Measurements from ENCODE around the gene LRRIQ1. TPM values are rescaled to one million over a fixed set of nuclear protein-coding genes. Genes with fewer than 3 reads are reported as not detected.

Gene LRRIQ1
- total RNA-seq, 1 experiment from 2014 or later: 0.39 TPM

DNA sequence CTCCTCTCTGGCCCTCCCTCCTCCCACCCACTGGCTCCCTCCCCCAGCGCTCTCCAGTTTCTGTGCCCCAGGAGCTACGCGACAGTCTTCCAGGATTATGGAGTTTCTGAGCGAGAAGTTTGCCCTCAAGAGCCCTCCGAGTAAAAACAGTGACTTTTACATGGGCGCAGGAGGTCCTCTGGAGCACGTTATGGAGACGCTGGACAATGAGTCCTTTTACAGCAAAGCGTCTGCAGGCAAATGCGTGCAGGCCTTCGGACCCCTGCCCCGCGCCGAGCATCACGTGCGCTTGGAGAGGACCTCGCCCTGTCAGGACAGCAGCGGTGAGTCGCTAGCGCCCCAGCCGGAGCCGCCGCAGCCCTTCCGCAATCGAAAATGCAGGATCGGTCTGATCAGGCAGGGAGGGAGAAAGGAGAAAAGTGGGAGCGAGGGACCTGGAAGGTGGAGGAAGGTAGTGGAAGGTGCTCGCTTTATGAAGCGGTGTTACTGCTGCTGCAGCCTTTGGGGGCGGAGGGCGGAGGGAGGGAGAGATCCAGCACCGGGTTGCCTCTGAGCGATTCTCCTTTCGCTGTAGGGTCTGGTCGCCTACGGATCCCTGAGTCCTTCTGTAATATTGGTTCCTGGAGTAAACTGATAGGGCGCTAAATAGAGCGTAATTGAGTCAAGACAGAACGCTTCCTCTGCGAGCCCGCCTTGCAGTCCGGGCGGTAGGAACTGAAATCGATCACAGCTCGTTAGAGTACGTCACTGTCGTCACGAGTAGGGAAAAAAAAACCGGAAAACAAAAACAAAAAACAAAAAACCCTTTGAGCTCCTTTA, 244.2 kb downstream of the LRRIQ1 start, which contains the start of gene ALX1:
TSS of gene ALX1 (plus strand) at position 56 of the 819 bp plus-strand sequence. CDS start at position 98, 42 bp downstream.
- H3T11ph ChIP-seq (ENCODE audit: low read length): no peak within 1 kb of the TSS
- no peak within 1 kb of the TSS for H3K56ac ChIP-seq (ENCODE audit: insufficient read length, low read depth, low read length)
- H2AFZ ChIP-seq (ENCODE audit: low read length): peak within 1 kb of the TSS; percentile 51
- H4K20me1 ChIP-seq (ENCODE audit: control insufficient read depth, insufficient read depth, insufficient read length): no peaks in the 10 kb centered on the region
- H3K27me3 ChIP-seq (ENCODE audit: insufficient read depth, low read length): peaks cover 36% of the 10 kb centered on the region
- H2BK120ac ChIP-seq (ENCODE audit: low read depth, low read length, poor library complexity, severe bottlenecking): no peak within 1 kb of the TSS
- no CpG with 5 or more reads among the region's 49 CpGs for WGBS (ENCODE audit: extremely low coverage, insufficient read length, low lambda C conversion rate)
- peak within 1 kb of the TSS; percentile 51; the same call in 1 of the 2 replicates for H3K14ac ChIP-seq (ENCODE audit: insufficient read depth, low read length)
- no peak within 1 kb of the TSS for H2BK5ac ChIP-seq (ENCODE audit: insufficient read length, low read length)
- H3K27me3 Mint-ChIP-seq (ENCODE audit: low read depth): peaks cover 55% of the 10 kb centered on the region
- H3K79me2 ChIP-seq (ENCODE audit: insufficient read depth, low read length): no peaks in the 10 kb centered on the region
- no peaks in the 10 kb centered on the region; a peak in 1 of 7 replicates for H3K36me3 Mint-ChIP-seq (ENCODE audit: insufficient read depth in 1 of 3, low read depth in 3 of 3)
- H3K27ac Mint-ChIP-seq: peak within 1 kb of the TSS; percentile 94 to 99 (median 94); a peak in 6 of 7 replicates
- H4K5ac ChIP-seq (ENCODE audit: insufficient read length, low read depth, low read length): no peak within 1 kb of the TSS
- H3K4ac ChIP-seq (ENCODE audit: low read depth, low read length): no peak within 1 kb of the TSS
- no peak within 1 kb of the TSS for H4K91ac ChIP-seq (ENCODE audit: insufficient read length, low read depth, low read length)
- peak within 1 kb of the TSS; percentile 12 for H3K18ac ChIP-seq (ENCODE audit: insufficient read length, low read depth, low read length)
- H4K8ac ChIP-seq (replicated peaks; ENCODE audit: insufficient read length, low read depth, low read length): no peak within 1 kb of the TSS
- peak within 1 kb of the TSS; percentile 72 for H3K27ac ChIP-seq (ENCODE audit: insufficient read length, low read depth, low read length)
- H3K9me3 Mint-ChIP-seq: peaks cover 0 to 3% of the 10 kb centered on the region in 2 experiments; a peak in 1 of 5 replicates
- TF ChIP-seq, protein P1, sequence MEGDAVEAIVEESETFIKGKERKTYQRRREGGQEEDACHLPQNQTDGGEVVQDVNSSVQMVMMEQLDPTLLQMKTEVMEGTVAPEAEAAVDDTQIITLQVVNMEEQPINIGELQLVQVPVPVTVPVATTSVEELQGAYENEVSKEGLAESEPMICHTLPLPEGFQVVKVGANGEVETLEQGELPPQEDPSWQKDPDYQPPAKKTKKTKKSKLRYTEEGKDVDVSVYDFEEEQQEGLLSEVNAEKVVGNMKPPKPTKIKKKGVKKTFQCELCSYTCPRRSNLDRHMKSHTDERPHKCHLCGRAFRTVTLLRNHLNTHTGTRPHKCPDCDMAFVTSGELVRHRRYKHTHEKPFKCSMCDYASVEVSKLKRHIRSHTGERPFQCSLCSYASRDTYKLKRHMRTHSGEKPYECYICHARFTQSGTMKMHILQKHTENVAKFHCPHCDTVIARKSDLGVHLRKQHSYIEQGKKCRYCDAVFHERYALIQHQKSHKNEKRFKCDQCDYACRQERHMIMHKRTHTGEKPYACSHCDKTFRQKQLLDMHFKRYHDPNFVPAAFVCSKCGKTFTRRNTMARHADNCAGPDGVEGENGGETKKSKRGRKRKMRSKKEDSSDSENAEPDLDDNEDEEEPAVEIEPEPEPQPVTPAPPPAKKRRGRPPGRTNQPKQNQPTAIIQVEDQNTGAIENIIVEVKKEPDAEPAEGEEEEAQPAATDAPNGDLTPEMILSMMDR (conservative IDR thresholded peaks at IDR 0.05): peak; percentile 28; the same call in 1 of the 3 replicates
- peaks cover 19 to 37% of the 10 kb centered on the region in 2 experiments for H3K4me1 Mint-ChIP-seq
- peak within 1 kb of the TSS; percentile 42 for H3K9ac ChIP-seq (ENCODE audit: extremely low read depth, insufficient read length, low read length)
- H2BK15ac ChIP-seq (ENCODE audit: low read depth, low read length): no peak within 1 kb of the TSS
- H3K23ac ChIP-seq (ENCODE audit: insufficient read length, low read depth, low read length): no peak within 1 kb of the TSS
- peak within 1 kb of the TSS; percentile 87 to 99 for H3K4me3 Mint-ChIP-seq
- H2BK20ac ChIP-seq (ENCODE audit: low read depth, low read length, poor library complexity, severe bottlenecking): no peak within 1 kb of the TSS
- DNase-seq: peak; percentile 94
- H3K23me2 ChIP-seq (ENCODE audit: insufficient read length, low read depth, low read length, poor library complexity, severe bottlenecking): peaks cover 21% of the 10 kb centered on the region
- no peak within 1 kb of the TSS for H2AK5ac ChIP-seq (ENCODE audit: insufficient read length, low read length)
- H2BK12ac ChIP-seq (ENCODE audit: insufficient read length, low read depth, low read length): no peak within 1 kb of the TSS
- H3K79me1 ChIP-seq (ENCODE audit: insufficient read depth, low read depth, low read length, poor library complexity, severe bottlenecking): no peaks in the 10 kb centered on the region
- H3K4me2 ChIP-seq (ENCODE audit: insufficient read depth, insufficient read length, low read length): peak within 1 kb of the TSS; percentile 87
- H3K4me1 ChIP-seq (ENCODE audit: insufficient read depth, low read length): no peaks in the 10 kb centered on the region
- H3K9me3 ChIP-seq (ENCODE audit: control insufficient read depth, low read depth, low read length): no peaks in the 10 kb centered on the region
